Heart left ventricle (tissue), 16 donors: ENCODE data around the gene LPA. TPM values are rescaled to one million over a fixed set of nuclear protein-coding genes. Genes with fewer than 3 reads are reported as not detected.
"Not testable (repeated sequence)": the region's sequence is repeated elsewhere in the genome, so short reads cannot be mapped to it uniquely, and the experiment has no call there.

Experiments
- ATAC-seq, 4 donors: fragments of 200-7000 bp; cut with Tn5 transposase; one replicate each; pipeline ENCODE4 v1.9.1; 2020 to 2022; ENCODE audit warnings: moderate library complexity in 4 of 4, mild to moderate bottlenecking in 3 of 4, moderate number of reproducible peaks in 1 of 4
- DNase-seq, 5 donors: peaks; one replicate each; pipeline ENCODE4 v3.0.0-alpha.2; 2020
- H3K27ac ChIP-seq, 12 donors: fragments of 200-600 bp; sonication (generic) in 4 of 12; one replicate each; pipeline versions ENCODE4 v1.5.0 to v1.8.0; 2016 to 2022; ENCODE audit warnings: mild to moderate bottlenecking in 2 of 12
- H3K27me3 ChIP-seq, 9 donors: fragments of 200-600 bp; sonication (generic) in 2 of 9; one replicate each; pipeline versions ENCODE4 v1.5.1 to v1.8.0; 2016 to 2022; ENCODE audit warnings: mild to moderate bottlenecking in 3 of 9
- H3K36me3 ChIP-seq, 9 donors: fragments of 200-600 bp; sonication (generic) in 2 of 9; one replicate each; pipeline versions ENCODE4 v1.5.0 to v1.8.0; 2018 to 2022; ENCODE audit warnings: mild to moderate bottlenecking in 2 of 9
- H3K4me1 ChIP-seq, 12 donors: fragments of 200-600 bp; sonication (generic) in 4 of 12; one replicate each; pipeline versions ENCODE4 v1.5.0 to v1.8.0; 2016 to 2022; ENCODE audit warnings: mild to moderate bottlenecking in 3 of 12
- H3K4me3 ChIP-seq, 12 donors: fragments of 200-600 bp; sonication (generic) in 4 of 12; one replicate each; pipeline versions ENCODE4 v1.5.0 to v1.8.0; 2017 to 2022; ENCODE audit warnings: mild to moderate bottlenecking in 9 of 12, moderate library complexity in 4 of 12
- H3K9me3 ChIP-seq, 12 donors: fragments of 200-600 bp; sonication (generic) in 4 of 12; one replicate each; pipeline versions ENCODE4 v1.5.0 to v1.8.0; 2016 to 2022; ENCODE audit warnings: mild to moderate bottlenecking in 1 of 12
- CTCF ChIP-seq, 12 donors: fragments of 200-600 bp; sonication (generic) in 4 of 12; IDR thresholded peaks; one replicate each; pipeline versions ENCODE4 v1.5.0 to v1.8.0; 2018 to 2022; ENCODE audit warnings: antibody characterized with exemption in 12 of 12, mild to moderate bottlenecking in 5 of 12
- POLR2A ChIP-seq, 2 donors: fragments of 450-650 bp; IDR thresholded peaks; one replicate each; pipeline ENCODE4 v1.6.1; 2017; ENCODE audit warnings: antibody characterized with exemption in 2 of 2, mild to moderate bottlenecking in 2 of 2, moderate library complexity in 2 of 2
- WGBS, 4 donors: extraction: QIAGEN DNeasy Blood & Tissue Kit in 2 of 4; methylation state at CpG; one replicate each; pipeline versions ENCODE4 v1.1.5 to v1.1.7; 2013 to 2018; 5-methylcytosine and 5-hydroxymethylcytosine counted together
- intact Hi-C, 10 donors: fragments of 100-400 bp; cut with DNase I; formaldehyde crosslinking; loops; one replicate each; pipeline versions ENCODE4 v1.11.1 to v1.14.2; 2022
- polyA plus RNA-seq, 2 donors: library from polyadenylated mRNA; stranded (reverse); fragments of 200-250 nt; gene quantifications; one replicate each; pipeline ENCODE4 v1.2.3, GENCODE V29; 2013
- total RNA-seq, 9 donors: library from RNA; depleted of rRNA in 2 of 9; stranded (reverse); fragments of >200 nt in 2 of 9; fragmentation: NEBNext Ultra II Directional in 3 of 9; extraction: Animal tissue kit (Norgen Biotek cat#: 25700) in 3 of 9; gene quantifications; one replicate each; pipeline versions ENCODE4 v1.1.0 to v1.2.4, GENCODE V29; 2016 to 2023
- donor health status: ischemic (EF 13 %, LVEDD 7.1; RV severe dilation, severe dysfunction).
- donor health status: healthy with polysubstance abuse.
- donor health status: DM: no; HTN: yes; CAD: no.
- donor health status: DM: no; HTN: no; CAD: no.
- donor health status: ischemic (EF 25% LVEDD 6.9; RV normal size, moderate dysfunction).
- donor health status: ischemic (EF 25% LVEDD 5.7; RV mildly dilated, moderate dysfunction).
- donor health status: healthy.
- donor health status: DM: yes; HTN: yes; CAD: no.
- donor health status: ischemic (EF 35%, LVEDD 5.7; RV mildly dilated, moderate dysfunction).
- donor health status: nonischemic (EF 11% LVEDD 7.7; RV severe dilation, severe dysfunction).
- donor health status: DM: yes; HTN: yes; CAD: no.
- donor health status: PGD.
- donor health status: ischemic (EF 29% LVEDD 5.4; RV normal size, mild dysfunction).
- donor health status: nonischemic (EF 23%, LVEDD 6.1; RV moderate dilation, normal function).

LPA gene
- total and polyA plus RNA-seq, 11 donors, result 0.20 TPM; not detected in 10

GRCh38 chr6:160661216-160661615 lies 2.9 kb downstream of the LPA start:
- intact Hi-C loops, result no loop called here
- H3K9me3 ChIP-seq, result peaks cover 0 to 18% (median 3%) of the 10 kb centered on the region in 12 donors
- no peak overlapping the region for H3K4me3 ChIP-seq
- H3K4me1 ChIP-seq, result no peaks in the 10 kb centered on the region
- H3K27ac ChIP-seq, result no peak overlapping the region
- no peak for DNase-seq
- 48 to 61% (median 54%) methylated on average over 3 of the region's 3 CpGs for WGBS, 4 donors
- H3K27me3 ChIP-seq, result peaks cover 0 to 16% (median 0%) of the 10 kb centered on the region in 9 donors
- no peak for ATAC-seq
- no peaks in the 10 kb centered on the region for H3K36me3 ChIP-seq
- TF ChIP-seq POLR2A (IDR thresholded peaks at IDR 0.05), result no peak
- no peak for TF ChIP-seq CTCF (IDR thresholded peaks at IDR 0.05)

- Histone ChIP-seq H3K27ac (no peak overlapping the region), H3K4me1 (no peaks in the 10 kb centered on the region), H3K4me3 (no peak overlapping the region), H3K36me3 (no peaks in the 10 kb centered on the region), H3K27me3 (peaks cover 0 to 8% (median 0%) of the 10 kb centered on the region in 9 donors), H3K9me3 (peaks cover 0 to 23% (median 4%) of the 10 kb centered on the region in 12 donors)
- 70 to 82% (median 74%) methylated on average over 6 of the region's 6 CpGs for WGBS, 4 donors
- DNase-seq (no peak), ATAC-seq (no peak)
- intact Hi-C loops, result no loop called here
- TF ChIP-seq CTCF (IDR thresholded peaks at IDR 0.05) (no peak), POLR2A (IDR thresholded peaks at IDR 0.05) (no peak)
These were observed 4.5 kb downstream of the LPA start for GRCh38 chr6:160659562-160659961.

DNA sequence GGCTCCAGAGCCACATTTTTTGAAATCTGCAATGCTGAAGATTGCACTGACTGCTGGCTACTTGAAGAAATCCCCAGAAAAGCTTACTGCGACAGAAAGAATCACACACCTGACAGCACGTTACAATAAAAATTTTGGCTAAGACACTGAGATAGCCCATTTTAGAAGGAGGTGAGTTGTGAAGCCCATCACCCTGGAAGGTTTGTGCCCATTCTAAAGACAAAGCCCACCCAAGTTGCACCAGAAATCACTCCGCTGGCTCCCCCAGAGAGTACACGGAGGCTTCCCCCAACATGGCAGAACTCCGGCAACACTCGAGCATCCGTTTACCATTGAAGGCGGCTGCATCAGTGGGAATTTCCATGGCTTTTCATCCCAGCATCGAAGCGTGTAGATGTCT lies 29.4 kb downstream of the LPA start:
- intact Hi-C loops, result no loop called here
- Histone ChIP-seq H3K4me3 (no peak overlapping the region), H3K4me1 (no peaks in the 10 kb centered on the region), H3K36me3 (no peaks in the 10 kb centered on the region), H3K27ac (no peak overlapping the region), H3K9me3 (peaks cover 0 to 7% (median 0%) of the 10 kb centered on the region in 12 donors), H3K27me3 (no peaks in the 10 kb centered on the region)
- no peak for TF ChIP-seq POLR2A (IDR thresholded peaks at IDR 0.05)
- no peak for TF ChIP-seq CTCF (IDR thresholded peaks at IDR 0.05)
- DNase-seq, result peak in 1 of 5 donors; percentile 38
- ATAC-seq, result no peak
- 86 to 95% (median 90%) methylated on average over 10 of the region's 10 CpGs for WGBS, 4 donors

DNA sequence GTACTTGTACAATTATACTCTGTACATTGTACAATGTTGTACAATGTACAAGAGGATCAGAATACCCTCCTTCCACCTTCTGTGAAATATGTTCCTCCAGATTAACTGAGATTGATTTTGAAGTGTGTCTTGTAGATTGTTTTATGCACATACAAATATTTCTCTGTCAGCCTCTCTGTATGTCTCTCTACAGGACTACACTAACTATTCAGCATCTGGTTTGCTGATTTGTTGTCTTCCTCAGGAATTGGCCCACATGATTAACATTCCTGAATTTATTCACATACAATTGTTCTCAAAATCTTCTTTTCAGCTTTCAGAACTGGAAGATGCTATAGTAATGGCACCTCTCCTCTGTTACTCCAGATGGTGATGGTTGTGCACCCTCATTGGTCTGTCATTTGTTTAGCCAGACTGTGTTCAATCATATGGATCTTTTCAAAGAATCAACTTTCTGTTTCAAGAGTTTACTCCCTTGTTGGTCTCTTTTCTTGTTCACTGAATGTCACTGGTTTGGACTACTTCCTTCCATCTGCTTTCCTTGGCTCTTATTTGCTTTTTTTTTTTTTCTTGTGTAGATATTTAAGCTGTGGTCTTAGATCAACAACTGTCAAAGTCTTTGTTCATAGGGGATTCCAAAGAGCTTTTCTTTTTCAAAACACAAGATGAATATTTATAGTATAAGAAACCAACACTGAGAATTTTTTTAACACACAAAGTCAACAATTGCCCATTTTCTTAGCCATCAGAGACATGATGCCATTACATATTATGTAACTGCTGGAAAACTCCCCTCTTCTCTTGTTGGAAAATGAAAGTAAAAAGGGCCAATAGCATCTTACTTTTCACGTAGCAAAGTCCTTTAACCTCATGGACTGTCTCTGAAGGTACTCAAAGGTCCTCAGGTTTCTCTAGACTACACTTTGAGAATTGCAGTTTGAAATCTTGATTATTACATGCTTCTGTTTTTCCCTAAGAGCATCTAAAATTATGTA lies 67.9 kb downstream of the LPA start:
- peaks cover 0 to 9% (median 0%) of the 10 kb centered on the region in 9 donors for H3K27me3 ChIP-seq
- H3K4me1 ChIP-seq, result no peaks in the 10 kb centered on the region
- intact Hi-C loops, result no loop called here
- TF ChIP-seq POLR2A (IDR thresholded peaks at IDR 0.05), result no peak
- no peak for DNase-seq
- no peaks in the 10 kb centered on the region for H3K36me3 ChIP-seq
- H3K4me3 ChIP-seq, result peak overlapping the region in 2 of 12 donors; percentile 25 to 28
- WGBS, 4 donors, result 43 to 53% (median 49%) methylated on average over 1 of the region's 1 CpG
- no peaks in the 10 kb centered on the region for H3K9me3 ChIP-seq
- H3K27ac ChIP-seq, result peak overlapping the region in 1 of 12 donors; percentile 4
- no peak for ATAC-seq

DNA sequence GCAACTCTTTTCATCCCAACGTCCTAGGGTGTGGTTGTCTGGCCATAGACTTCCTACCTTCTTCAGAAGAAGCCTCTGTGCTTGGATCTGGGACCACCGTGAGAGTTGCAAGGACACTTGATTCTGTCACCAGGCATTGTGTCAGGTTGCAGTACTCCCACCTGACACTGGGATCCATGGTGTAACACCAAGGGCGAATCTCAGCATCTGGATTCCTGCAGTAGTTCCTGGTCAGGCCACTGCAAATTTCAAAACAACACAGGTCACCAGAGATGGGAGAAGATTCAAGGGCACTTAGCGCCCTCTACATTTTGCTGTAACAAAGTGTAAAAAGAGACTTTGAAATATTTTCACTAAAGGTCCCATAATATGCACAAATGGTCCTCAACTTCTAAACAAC lies 68.8 kb downstream of the LPA start:
- DNase-seq, intact Hi-C loops, H3K9me3 ChIP-seq, H3K27me3 ChIP-seq, H3K36me3 ChIP-seq, H3K4me1 ChIP-seq, ATAC-seq, H3K27ac ChIP-seq, H3K4me3 ChIP-seq: not testable (repeated sequence)
- WGBS, 4 donors, result 47 to 56% (median 51%) methylated on average over 4 of the region's 4 CpGs
